HEK293 (cell line): ENCODE results near the gene NUP62.

ENCODE experiments used
- CTCF ChIA-PET: fragments of 350-600 bp; formaldehyde crosslinking; extraction: SDS; loops from one replicate; lab custom pipeline; 2021; ENCODE audit warnings: antibody characterized with exemption; lab: Yijun Ruan, JAX
- POLR2A ChIA-PET: fragments of 300-600 bp; formaldehyde crosslinking; extraction: SDS; loops from one replicate; lab custom pipeline; 2020; ENCODE audit warnings: antibody characterized with exemption, inconsistent platforms; lab: Yijun Ruan, JAX
- H3K27ac ChIP-seq: fragments of 200-500 bp; sonication (Bioruptor generic); 2 replicates; pipeline ENCODE4 v1.5.1; 2014; ENCODE audit warnings: low read depth, low read length, control low read depth, inconsistent platforms; ENCODE audit errors: extremely low read depth
- H3K36me3 ChIP-seq, 2 experiments: fragments of 200-500 bp in 1 of 2; sonication (Bioruptor generic) in 1 of 2; 1 replicate in 1 of 2; 2 replicates in 1 of 2; pipeline ENCODE4 v1.5.1; 2014 to 2017; ENCODE audit warnings: inconsistent platforms in 2 of 2, low read length in 2 of 2; ENCODE audit not compliant: control insufficient read depth in 2 of 2, insufficient read depth in 1 of 2
- H3K4me1 ChIP-seq: fragments of 200-500 bp; sonication (Bioruptor generic); 2 replicates; pipeline ENCODE4 v1.5.1; 2014; ENCODE audit warnings: mild to moderate bottlenecking, low read length, inconsistent platforms; ENCODE audit not compliant: control insufficient read depth, insufficient read depth
- H3K4me3 ChIP-seq: 2 replicates; pipeline ENCODE4 v1.5.1; 2011; ENCODE audit warnings: low read depth, mild to moderate bottlenecking, control low read depth, low read length, moderate library complexity
- H3K9me3 ChIP-seq: fragments of 200-500 bp; sonication (Bioruptor generic); 2 replicates; pipeline ENCODE4 v1.5.1; 2014; ENCODE audit warnings: low read depth, low read length, inconsistent platforms; ENCODE audit not compliant: control insufficient read depth, insufficient read depth
- GLI2 ChIP-seq: fragments of 450-650 bp; formaldehyde crosslinking; IDR thresholded peaks from 2 replicates; pipeline ENCODE4; 2017; ENCODE audit warnings: missing biosample characterization, missing genetic modification characterization, low read depth, borderline replicate concordance
- HOXD13 ChIP-seq: sonication (generic); formaldehyde crosslinking; IDR thresholded peaks from 2 replicates; pipeline ENCODE4 v1.8.0; 2022; ENCODE audit warnings: missing genetic modification reagents, borderline replicate concordance
- KLF8 ChIP-seq: fragments of 450-650 bp; formaldehyde crosslinking; IDR thresholded peaks from 2 replicates; pipeline ENCODE4 v1.5.1; 2016; ENCODE audit warnings: missing biosample characterization, missing genetic modification characterization
- KLF9 ChIP-seq: fragments of 450-650 bp; formaldehyde crosslinking; IDR thresholded peaks from 2 replicates; pipeline ENCODE4 v1.5.1; 2016; ENCODE audit warnings: missing biosample characterization, missing genetic modification characterization, low read depth
- TRIM28 ChIP-seq: IDR thresholded peaks from 2 replicates; pipeline ENCODE4 v1.6.1; 2011; ENCODE audit warnings: low read length, control low read depth, borderline replicate concordance
- ZBTB10 ChIP-seq: fragments of 450-650 bp; formaldehyde crosslinking; IDR thresholded peaks from 2 replicates; pipeline ENCODE4 v1.5.1; 2016; ENCODE audit warnings: missing biosample characterization, missing genetic modification characterization
- ZFHX2 ChIP-seq: fragments of 450-650 bp; formaldehyde crosslinking; conservative IDR thresholded peaks from 2 replicates; pipeline ENCODE4 v1.5.1; 2016; ENCODE audit warnings: missing biosample characterization, missing genetic modification characterization
- ZNF114 ChIP-seq: fragments of 450-650 bp; formaldehyde crosslinking; IDR thresholded peaks from 2 replicates; pipeline ENCODE4 v1.5.0; 2017; ENCODE audit warnings: missing biosample characterization, missing genetic modification characterization
- ZNF211 ChIP-seq: fragments of 450-650 bp; formaldehyde crosslinking; IDR thresholded peaks from 2 replicates; pipeline ENCODE4 v1.5.1; 2016; ENCODE audit warnings: low read depth, missing biosample characterization, missing genetic modification characterization
- ZNF248 ChIP-seq: fragments of 450-650 bp; formaldehyde crosslinking; IDR thresholded peaks from 2 replicates; pipeline ENCODE4 v1.5.1; 2017; ENCODE audit warnings: missing biosample characterization, missing genetic modification characterization
- ZNF292 ChIP-seq: fragments of 450-650 bp; formaldehyde crosslinking; IDR thresholded peaks from 2 replicates; pipeline ENCODE4 v1.5.1; 2016; ENCODE audit warnings: low read depth, missing biosample characterization, missing genetic modification characterization, borderline replicate concordance
- ZNF341 ChIP-seq: fragments of 450-650 bp; formaldehyde crosslinking; IDR thresholded peaks from 2 replicates; pipeline ENCODE4; 2016; ENCODE audit warnings: low read depth, missing biosample characterization, missing genetic modification characterization
- ZNF521 ChIP-seq: fragments of 450-650 bp; formaldehyde crosslinking; IDR thresholded peaks from 2 replicates; pipeline ENCODE4 v1.5.1; 2017; ENCODE audit warnings: missing biosample characterization, mild to moderate bottlenecking, missing genetic modification characterization
- ZNF529 ChIP-seq: fragments of 450-650 bp; formaldehyde crosslinking; IDR thresholded peaks from 2 replicates; pipeline ENCODE4 v1.5.1; 2017; ENCODE audit warnings: missing genetic modification characterization, missing biosample characterization; ENCODE audit not compliant: insufficient replicate concordance
- ZNF558 ChIP-seq: fragments of 450-650 bp; formaldehyde crosslinking; IDR thresholded peaks from 2 replicates; pipeline ENCODE4 v1.5.1; 2016; ENCODE audit warnings: missing biosample characterization, missing genetic modification characterization
- ZNF585B ChIP-seq: fragments of 450-650 bp; formaldehyde crosslinking; IDR thresholded peaks from 2 replicates; pipeline ENCODE4 v1.5.1; 2016; ENCODE audit warnings: missing biosample characterization, missing genetic modification characterization
- ZNF623 ChIP-seq: fragments of 450-650 bp; formaldehyde crosslinking; IDR thresholded peaks from 2 replicates; pipeline ENCODE4 v1.5.1; 2016; ENCODE audit warnings: missing biosample characterization, missing genetic modification characterization
- ZNF629 ChIP-seq: fragments of 450-650 bp; formaldehyde crosslinking; IDR thresholded peaks from 2 replicates; pipeline ENCODE4 v1.5.1; 2017; ENCODE audit warnings: missing biosample characterization, missing genetic modification characterization
- ZNF707 ChIP-seq: fragments of 450-650 bp; formaldehyde crosslinking; IDR thresholded peaks from 2 replicates; pipeline ENCODE4 v1.5.1; 2016; ENCODE audit warnings: missing biosample characterization, missing genetic modification characterization
- TF ChIP-seq, protein P1 (sequence below): fragments of 450-650 bp; formaldehyde crosslinking; IDR thresholded peaks from 2 replicates; pipeline ENCODE4 v1.5.1; 2017; ENCODE audit warnings: missing biosample characterization, missing genetic modification characterization
- TF ChIP-seq, protein P2 (sequence below): fragments of 450-650 bp; formaldehyde crosslinking; IDR thresholded peaks from 2 replicates; pipeline ENCODE4 v1.5.1; 2016; ENCODE audit warnings: missing biosample characterization, missing genetic modification characterization
- TF ChIP-seq, protein P3 (sequence below): fragments of 450-650 bp; formaldehyde crosslinking; IDR thresholded peaks from 2 replicates; pipeline ENCODE4 v1.5.1; 2016; ENCODE audit warnings: missing biosample characterization, missing genetic modification characterization, low read depth
- TF ChIP-seq, protein P4 (sequence below): fragments of 450-650 bp; formaldehyde crosslinking; IDR thresholded peaks from 2 replicates; pipeline ENCODE4 v1.5.1; 2017; ENCODE audit warnings: missing biosample characterization, missing genetic modification characterization

Gene NUP62

GRCh38 chr19:49952479-49952836, 23.2 kb upstream of the NUP62 start:
- Histone ChIP-seq H3K4me1 (0 out of 2 replicates have a peak, but pooled peaks cover 4% of the 10 kb centered on the region), H3K9me3 (no peaks in the 10 kb centered on the region), H3K4me3 (no peak overlapping the region), H3K36me3 (no peaks in the 10 kb centered on the region), H3K27ac (no peak overlapping the region)
- no peak for TF ChIP-seq ZNF707
- TF ChIP-seq ZNF211 (tag by site-specific recombination) = no peak
- TF ChIP-seq ZBTB10 (tag by site-specific recombination) = no peak
- TF ChIP-seq, protein P1, sequence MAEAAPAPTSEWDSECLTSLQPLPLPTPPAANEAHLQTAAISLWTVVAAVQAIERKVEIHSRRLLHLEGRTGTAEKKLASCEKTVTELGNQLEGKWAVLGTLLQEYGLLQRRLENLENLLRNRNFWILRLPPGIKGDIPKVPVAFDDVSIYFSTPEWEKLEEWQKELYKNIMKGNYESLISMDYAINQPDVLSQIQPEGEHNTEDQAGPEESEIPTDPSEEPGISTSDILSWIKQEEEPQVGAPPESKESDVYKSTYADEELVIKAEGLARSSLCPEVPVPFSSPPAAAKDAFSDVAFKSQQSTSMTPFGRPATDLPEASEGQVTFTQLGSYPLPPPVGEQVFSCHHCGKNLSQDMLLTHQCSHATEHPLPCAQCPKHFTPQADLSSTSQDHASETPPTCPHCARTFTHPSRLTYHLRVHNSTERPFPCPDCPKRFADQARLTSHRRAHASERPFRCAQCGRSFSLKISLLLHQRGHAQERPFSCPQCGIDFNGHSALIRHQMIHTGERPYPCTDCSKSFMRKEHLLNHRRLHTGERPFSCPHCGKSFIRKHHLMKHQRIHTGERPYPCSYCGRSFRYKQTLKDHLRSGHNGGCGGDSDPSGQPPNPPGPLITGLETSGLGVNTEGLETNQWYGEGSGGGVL = no peak
- no peak for TF ChIP-seq ZNF623
- no peak for TF ChIP-seq ZNF248
- no peak for TF ChIP-seq ZNF292 (tag by site-specific recombination)
- no peak for TF ChIP-seq GLI2 (tag by site-specific recombination)
- no peak for TF ChIP-seq ZNF521 (tag by site-specific recombination)
- TF ChIP-seq ZNF585B (tag by site-specific recombination) = no peak
- TF ChIP-seq ZNF341 (tag by site-specific recombination) = no peak
- no peak for TF ChIP-seq ZNF114 (tag by site-specific recombination)
- no peak for TF ChIP-seq ZNF558 (tag by site-specific recombination)
- no peak for TF ChIP-seq HOXD13 (CRISPR knock-in tag)
- TF ChIP-seq, protein P2, sequence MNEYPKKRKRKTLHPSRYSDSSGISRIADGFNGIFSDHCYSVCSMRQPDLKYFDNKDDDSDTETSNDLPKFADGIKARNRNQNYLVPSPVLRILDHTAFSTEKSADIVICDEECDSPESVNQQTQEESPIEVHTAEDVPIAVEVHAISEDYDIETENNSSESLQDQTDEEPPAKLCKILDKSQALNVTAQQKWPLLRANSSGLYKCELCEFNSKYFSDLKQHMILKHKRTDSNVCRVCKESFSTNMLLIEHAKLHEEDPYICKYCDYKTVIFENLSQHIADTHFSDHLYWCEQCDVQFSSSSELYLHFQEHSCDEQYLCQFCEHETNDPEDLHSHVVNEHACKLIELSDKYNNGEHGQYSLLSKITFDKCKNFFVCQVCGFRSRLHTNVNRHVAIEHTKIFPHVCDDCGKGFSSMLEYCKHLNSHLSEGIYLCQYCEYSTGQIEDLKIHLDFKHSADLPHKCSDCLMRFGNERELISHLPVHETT (tag by site-specific recombination) = no peak
- TF ChIP-seq, protein P3, sequence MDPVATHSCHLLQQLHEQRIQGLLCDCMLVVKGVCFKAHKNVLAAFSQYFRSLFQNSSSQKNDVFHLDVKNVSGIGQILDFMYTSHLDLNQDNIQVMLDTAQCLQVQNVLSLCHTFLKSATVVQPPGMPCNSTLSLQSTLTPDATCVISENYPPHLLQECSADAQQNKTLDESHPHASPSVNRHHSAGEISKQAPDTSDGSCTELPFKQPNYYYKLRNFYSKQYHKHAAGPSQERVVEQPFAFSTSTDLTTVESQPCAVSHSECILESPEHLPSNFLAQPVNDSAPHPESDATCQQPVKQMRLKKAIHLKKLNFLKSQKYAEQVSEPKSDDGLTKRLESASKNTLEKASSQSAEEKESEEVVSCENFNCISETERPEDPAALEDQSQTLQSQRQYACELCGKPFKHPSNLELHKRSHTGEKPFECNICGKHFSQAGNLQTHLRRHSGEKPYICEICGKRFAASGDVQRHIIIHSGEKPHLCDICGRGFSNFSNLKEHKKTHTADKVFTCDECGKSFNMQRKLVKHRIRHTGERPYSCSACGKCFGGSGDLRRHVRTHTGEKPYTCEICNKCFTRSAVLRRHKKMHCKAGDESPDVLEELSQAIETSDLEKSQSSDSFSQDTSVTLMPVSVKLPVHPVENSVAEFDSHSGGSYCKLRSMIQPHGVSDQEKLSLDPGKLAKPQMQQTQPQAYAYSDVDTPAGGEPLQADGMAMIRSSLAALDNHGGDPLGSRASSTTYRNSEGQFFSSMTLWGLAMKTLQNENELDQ (tag by site-specific recombination) = no peak
- POLR2A ChIA-PET = no interaction called here
- CTCF ChIA-PET = interaction anchor here (11.4 kb wide), 1 partner anchor 13 kb away, joined by 100 read pairs; no protein-coding TSS in a partner anchor

GRCh38 chr19:49951806-49952478, 22.6 kb upstream of the NUP62 start:
- no peaks in the 10 kb centered on the region for H3K36me3 ChIP-seq
- TF ChIP-seq, protein P4, sequence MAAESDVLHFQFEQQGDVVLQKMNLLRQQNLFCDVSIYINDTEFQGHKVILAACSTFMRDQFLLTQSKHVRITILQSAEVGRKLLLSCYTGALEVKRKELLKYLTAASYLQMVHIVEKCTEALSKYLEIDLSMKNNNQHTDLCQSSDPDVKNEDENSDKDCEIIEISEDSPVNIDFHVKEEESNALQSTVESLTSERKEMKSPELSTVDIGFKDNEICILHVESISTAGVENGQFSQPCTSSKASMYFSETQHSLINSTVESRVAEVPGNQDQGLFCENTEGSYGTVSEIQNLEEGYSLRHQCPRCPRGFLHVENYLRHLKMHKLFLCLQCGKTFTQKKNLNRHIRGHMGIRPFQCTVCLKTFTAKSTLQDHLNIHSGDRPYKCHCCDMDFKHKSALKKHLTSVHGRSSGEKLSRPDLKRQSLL (tag by site-specific recombination) = no peak
- TF ChIP-seq ZFHX2 (no peak), ZNF529 (tag by site-specific recombination) (no peak), ZNF629 (tag by site-specific recombination) (no peak), KLF9 (no peak), TRIM28 (no peak), KLF8 (tag by site-specific recombination) (no peak)

More at GRCh38 chr19:49951806-49952478, 22.6 kb upstream of the NUP62 start:
- ChIA-PET POLR2A (no interaction called here), CTCF (interaction anchor here (1.2 to 11.4 kb wide), 2 partner anchors 13 to 32 kb away, joined by 4 to 100 read pairs; no protein-coding TSS in a partner anchor)
- 0 out of 2 replicates have a peak, but pooled peaks cover 4% of the 10 kb centered on the region for H3K4me1 ChIP-seq
- no peak overlapping the region for H3K4me3 ChIP-seq
- H3K27ac ChIP-seq = no peak overlapping the region
- H3K9me3 ChIP-seq = no peaks in the 10 kb centered on the region
